SK-N-SH treated with all-trans-retinoic acid at 6 μM for 48 hours (cell line): ENCODE data around the gene WNT3.
"Not testable (repeated sequence)": the region's sequence is repeated elsewhere in the genome, so short reads cannot be mapped to it uniquely, and the experiment has no call there.

ENCODE experiments used
- ATAC-seq: fragments of 200-7000 bp; cut with Tn5 transposase; 3 replicates; pipeline ENCODE4 v1.9.1; 2020; ENCODE audit warnings: mild to moderate bottlenecking, moderate library complexity
- ARNTL ChIP-seq: fragments of 450-650 bp; formaldehyde crosslinking; IDR thresholded peaks from 2 replicates; pipeline ENCODE4 v1.5.0; 2020; ENCODE audit warnings: low read depth, mild to moderate bottlenecking, moderate library complexity, borderline replicate concordance
- BACH2 ChIP-seq: fragments of 250-450 bp; sonication (Bioruptor Pico); IDR thresholded peaks from 2 replicates; pipeline ENCODE4 v1.9.0; 2021; ENCODE audit warnings: mild to moderate bottlenecking, borderline replicate concordance
- CSDC2 ChIP-seq: fragments of 250-450 bp; sonication (Bioruptor Pico); IDR thresholded peaks from 2 replicates; pipeline ENCODE4 v1.5.0; 2020; ENCODE audit warnings: mild to moderate bottlenecking, moderate library complexity
- ESRRG ChIP-seq: fragments of 250-450 bp; sonication (Bioruptor Pico); IDR thresholded peaks from 2 replicates; pipeline ENCODE4 v1.6.1; 2021; ENCODE audit warnings: mild to moderate bottlenecking
- GLIS3 ChIP-seq: fragments of 250-450 bp; sonication (Bioruptor Pico); IDR thresholded peaks from 2 replicates; pipeline ENCODE4 v1.5.0; 2020; ENCODE audit warnings: mild to moderate bottlenecking, moderate library complexity
- ISL1 ChIP-seq: fragments of 250-450 bp; sonication (Bioruptor Pico); IDR thresholded peaks from 2 replicates; pipeline ENCODE4 v2.1.2; 2022; ENCODE audit warnings: mild to moderate bottlenecking, moderate library complexity
- OSR1 ChIP-seq: fragments of 250-450 bp; sonication (Bioruptor Pico); IDR thresholded peaks from 2 replicates; pipeline ENCODE4 v1.8.0; 2022; ENCODE audit warnings: moderate library complexity, mild to moderate bottlenecking, inconsistent platforms
- POU6F1 ChIP-seq: fragments of 250-450 bp; sonication (Bioruptor Pico); IDR thresholded peaks from 2 replicates; pipeline ENCODE4 v1.8.0; 2021; ENCODE audit warnings: low read depth, mild to moderate bottlenecking, moderate library complexity, borderline replicate concordance
- PPARA ChIP-seq: fragments of 250-450 bp; sonication (Bioruptor Pico); IDR thresholded peaks from 2 replicates; pipeline ENCODE4 v1.5.0; 2020; ENCODE audit warnings: mild to moderate bottlenecking, borderline replicate concordance
- RARB ChIP-seq: fragments of 250-450 bp; sonication (Bioruptor Pico); IDR thresholded peaks from 2 replicates; pipeline ENCODE4 v1.8.0; 2021; ENCODE audit warnings: mild to moderate bottlenecking, moderate library complexity
- TCF4 ChIP-seq: fragments of 250-450 bp; sonication (Bioruptor Pico); IDR thresholded peaks from 2 replicates; pipeline ENCODE4 v1.8.0; 2021; ENCODE audit warnings: mild to moderate bottlenecking, moderate library complexity, borderline replicate concordance
- TOX ChIP-seq: fragments of 250-450 bp; sonication (Bioruptor Pico); IDR thresholded peaks from 2 replicates; pipeline ENCODE4 v1.8.0; 2021; ENCODE audit warnings: mild to moderate bottlenecking, moderate library complexity, borderline replicate concordance
- TSHZ2 ChIP-seq: fragments of 250-450 bp; sonication (Bioruptor Pico); IDR thresholded peaks from 2 replicates; pipeline ENCODE4 v1.5.0; 2020; ENCODE audit warnings: mild to moderate bottlenecking, moderate library complexity
- ZC3H10 ChIP-seq: fragments of 250-450 bp; sonication (Bioruptor Pico); IDR thresholded peaks from 2 replicates; pipeline ENCODE4 v1.5.1; 2021; ENCODE audit warnings: mild to moderate bottlenecking, moderate library complexity
- ZFP3 ChIP-seq: fragments of 250-450 bp; sonication (Bioruptor Pico); IDR thresholded peaks from 2 replicates; pipeline ENCODE4 v1.5.0; 2020; ENCODE audit warnings: mild to moderate bottlenecking, moderate library complexity
- ZFP30 ChIP-seq: fragments of 450-650 bp; formaldehyde crosslinking; IDR thresholded peaks from 2 replicates; pipeline ENCODE4 v1.5.0; 2022; ENCODE audit warnings: mild to moderate bottlenecking, moderate library complexity
- ZNF565 ChIP-seq: fragments of 450-650 bp; formaldehyde crosslinking; conservative IDR thresholded peaks from 2 replicates; pipeline ENCODE4 v1.5.0; 2020; ENCODE audit warnings: low read depth, mild to moderate bottlenecking, moderate library complexity
- ZNF70 ChIP-seq: fragments of 450-650 bp; formaldehyde crosslinking; IDR thresholded peaks from 2 replicates; pipeline ENCODE4 v1.5.0; 2020; ENCODE audit warnings: mild to moderate bottlenecking, moderate library complexity
- ZNF8 ChIP-seq: fragments of 450-650 bp; formaldehyde crosslinking; IDR thresholded peaks from 2 replicates; pipeline ENCODE4 v1.5.0; 2020; ENCODE audit warnings: mild to moderate bottlenecking, moderate library complexity
- TF ChIP-seq, protein P1 (sequence below): fragments of 250-450 bp; sonication (Bioruptor Pico); IDR thresholded peaks from 2 replicates; pipeline ENCODE4 v1.5.1; 2020; ENCODE audit warnings: low read depth, mild to moderate bottlenecking, moderate library complexity

Gene WNT3

DNA sequence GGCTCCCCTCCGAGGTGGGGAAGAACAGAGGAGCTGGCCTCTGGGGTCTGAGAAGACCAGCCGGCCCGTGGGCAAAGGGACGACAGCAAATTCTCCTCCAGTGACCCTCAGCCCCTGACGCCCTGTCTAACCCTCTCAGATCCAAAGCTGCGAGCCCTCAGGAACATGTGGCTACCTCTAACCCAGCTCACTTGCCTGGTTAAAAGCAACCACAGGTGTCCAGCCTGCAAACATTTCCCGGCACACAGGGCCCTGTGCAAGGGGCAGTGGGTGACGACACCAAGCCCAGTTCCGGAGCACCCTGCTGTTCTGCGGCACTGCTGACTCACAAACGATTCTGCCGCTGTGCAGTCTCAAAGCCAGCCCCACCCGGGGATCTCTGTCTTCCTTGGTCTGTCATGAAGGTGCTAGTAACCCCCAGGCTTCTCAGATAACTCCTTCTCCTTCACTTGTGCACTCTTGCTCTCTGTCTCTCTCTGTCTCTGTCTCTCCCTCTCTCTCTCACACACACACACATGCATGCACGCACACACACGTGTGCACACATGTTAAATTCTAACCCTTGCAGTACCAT lies 23.0 kb downstream of the WNT3 start:
- ATAC-seq, result no peak; the same call in 2 of the 3 replicates
- TF ChIP-seq RARB (no peak), TCF4 (CRISPR knock-in tag) (no peak), ZNF565 (no peak), ZNF8 (CRISPR knock-in tag) (no peak), PPARA (CRISPR knock-in tag) (no peak), ISL1 (CRISPR knock-in tag) (no peak)

GRCh38 chr17:46794318-46794717 lies 24.2 kb downstream of the WNT3 start:
- TF ChIP-seq RARB (no peak), OSR1 (CRISPR knock-in tag) (no peak), GLIS3 (CRISPR knock-in tag) (no peak), ISL1 (CRISPR knock-in tag) (no peak), CSDC2 (no peak), ZNF70 (no peak), ZFP30 (CRISPR knock-in tag) (no peak), PPARA (CRISPR knock-in tag) (no peak), TSHZ2 (CRISPR knock-in tag) (no peak)
- TF ChIP-seq, protein P1, sequence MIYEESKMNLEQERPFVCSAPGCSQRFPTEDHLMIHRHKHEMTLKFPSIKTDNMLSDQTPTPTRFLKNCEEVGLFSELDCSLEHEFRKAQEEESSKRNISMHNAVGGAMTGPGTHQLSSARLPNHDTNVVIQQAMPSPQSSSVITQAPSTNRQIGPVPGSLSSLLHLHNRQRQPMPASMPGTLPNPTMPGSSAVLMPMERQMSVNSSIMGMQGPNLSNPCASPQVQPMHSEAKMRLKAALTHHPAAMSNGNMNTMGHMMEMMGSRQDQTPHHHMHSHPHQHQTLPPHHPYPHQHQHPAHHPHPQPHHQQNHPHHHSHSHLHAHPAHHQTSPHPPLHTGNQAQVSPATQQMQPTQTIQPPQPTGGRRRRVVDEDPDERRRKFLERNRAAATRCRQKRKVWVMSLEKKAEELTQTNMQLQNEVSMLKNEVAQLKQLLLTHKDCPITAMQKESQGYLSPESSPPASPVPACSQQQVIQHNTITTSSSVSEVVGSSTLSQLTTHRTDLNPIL (CRISPR knock-in tag), result no peak
- ATAC-seq, result no peak

DNA sequence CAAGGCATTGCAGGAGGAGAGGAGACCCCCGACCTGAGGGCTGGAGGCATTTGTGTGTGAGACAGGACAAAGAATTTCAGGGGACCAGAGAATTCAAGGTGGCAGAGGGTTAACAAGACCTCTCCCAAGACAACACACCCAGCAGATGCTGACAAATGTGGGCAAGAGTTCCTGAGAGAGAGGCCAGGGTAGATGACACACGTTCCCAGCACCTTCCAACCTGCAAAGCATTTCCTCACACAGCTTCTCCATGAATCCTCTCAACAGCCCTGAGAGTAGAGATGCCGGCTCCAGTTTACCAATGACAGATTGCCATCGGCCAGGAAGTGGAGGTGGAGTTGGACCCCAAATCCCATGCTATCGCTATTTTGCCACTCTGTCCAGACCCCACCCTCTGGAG lies 25.0 kb downstream of the WNT3 start:
- TF ChIP-seq TOX (CRISPR knock-in tag), result no peak
- TF ChIP-seq ZFP3 (CRISPR knock-in tag), result no peak
- no peak for TF ChIP-seq ZC3H10 (CRISPR knock-in tag)
- no peak for TF ChIP-seq ZNF8 (CRISPR knock-in tag)
- TF ChIP-seq BACH2 (CRISPR knock-in tag), result no peak
- TF ChIP-seq ZNF565, result no peak
- ATAC-seq, result no peak

DNA sequence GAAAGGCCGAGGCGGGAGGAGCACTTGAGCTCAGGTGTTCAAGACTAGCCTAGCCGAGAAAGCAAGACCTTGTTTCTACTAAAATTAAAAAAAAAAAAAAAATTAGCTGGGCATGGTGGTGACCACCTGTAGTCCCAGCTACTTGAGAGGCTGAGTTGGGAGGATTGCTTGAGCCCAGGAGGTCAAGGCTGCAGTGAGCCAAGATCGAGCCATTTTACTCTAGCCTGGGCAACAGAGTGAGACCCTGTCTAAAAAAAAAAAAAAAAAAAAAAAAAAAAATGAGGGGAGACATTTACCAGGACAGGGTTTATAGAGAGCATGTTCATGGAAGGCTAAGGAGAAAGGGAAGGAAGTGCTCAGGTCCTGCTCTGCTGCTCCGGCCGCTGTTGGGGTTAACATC lies 25.5 kb downstream of the WNT3 start:
- not testable (repeated sequence) for ATAC-seq

- TF ChIP-seq, protein P1 (CRISPR knock-in tag), result no peak
- no peak for TF ChIP-seq ZNF8 (CRISPR knock-in tag)
- no peak for TF ChIP-seq OSR1 (CRISPR knock-in tag)
- TF ChIP-seq GLIS3 (CRISPR knock-in tag), result no peak
- TF ChIP-seq ZC3H10 (CRISPR knock-in tag), result no peak
- TF ChIP-seq CSDC2, result no peak
- ATAC-seq, result no peak
Measured at GRCh38 chr17:46792071-46792470, 26.4 kb downstream of the WNT3 start.

GRCh38 chr17:46791531-46791930 lies 27.0 kb downstream of the WNT3 start:
- TF ChIP-seq ZFP3 (CRISPR knock-in tag) (no peak), CSDC2 (no peak), ZNF565 (no peak), OSR1 (CRISPR knock-in tag) (no peak), ESRRG (CRISPR knock-in tag) (no peak), POU6F1 (no peak), ISL1 (CRISPR knock-in tag) (no peak), ARNTL (CRISPR knock-in tag) (no peak), ZNF70 (no peak), TCF4 (CRISPR knock-in tag) (no peak)
- TF ChIP-seq, protein P1 (CRISPR knock-in tag), result no peak
- ATAC-seq, result no peak
